ENCODE measurements around the gene SUSD5. TPM values are rescaled to one million over a fixed set of nuclear protein-coding genes. Genes with fewer than 3 reads are reported as not detected.

Gene SUSD5
- total RNA-seq, 1 experiment from 2014 or later: 1.2 TPM

DNA sequence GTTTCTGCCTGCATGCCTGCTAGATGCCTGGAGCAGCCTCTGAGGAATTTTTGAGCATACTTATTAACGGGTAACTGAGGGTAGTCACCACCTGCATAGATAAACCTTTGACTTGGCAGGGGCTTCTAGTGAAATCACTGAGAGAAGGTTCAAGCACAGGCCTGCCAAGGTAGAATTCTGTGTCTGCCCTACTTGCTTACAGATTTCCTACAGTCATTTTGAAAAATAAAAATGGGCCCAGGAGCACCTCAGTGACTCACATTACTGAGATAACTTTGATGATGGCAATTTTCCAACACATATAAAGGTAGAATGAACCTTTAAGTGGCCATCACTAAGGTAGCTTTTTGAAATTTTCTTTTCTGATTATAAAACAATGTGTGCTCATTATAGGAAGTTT lies 94.0 kb downstream of the SUSD5 start (continued):
- TF ChIP-seq, protein P1, sequence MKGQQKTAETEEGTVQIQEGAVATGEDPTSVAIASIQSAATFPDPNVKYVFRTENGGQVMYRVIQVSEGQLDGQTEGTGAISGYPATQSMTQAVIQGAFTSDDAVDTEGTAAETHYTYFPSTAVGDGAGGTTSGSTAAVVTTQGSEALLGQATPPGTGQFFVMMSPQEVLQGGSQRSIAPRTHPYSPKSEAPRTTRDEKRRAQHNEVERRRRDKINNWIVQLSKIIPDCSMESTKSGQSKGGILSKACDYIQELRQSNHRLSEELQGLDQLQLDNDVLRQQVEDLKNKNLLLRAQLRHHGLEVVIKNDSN (CRISPR knock-in tag; IDR thresholded peaks at IDR 0.05): no peak
- TF ChIP-seq, protein P2, sequence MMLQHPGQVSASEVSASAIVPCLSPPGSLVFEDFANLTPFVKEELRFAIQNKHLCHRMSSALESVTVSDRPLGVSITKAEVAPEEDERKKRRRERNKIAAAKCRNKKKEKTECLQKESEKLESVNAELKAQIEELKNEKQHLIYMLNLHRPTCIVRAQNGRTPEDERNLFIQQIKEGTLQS (CRISPR knock-in tag; conservative IDR thresholded peaks at IDR 0.05): no peak
- TF ChIP-seq ZNF396 (CRISPR knock-in tag; IDR thresholded peaks at IDR 0.05; ENCODE audit: borderline replicate concordance): no peak
- TF ChIP-seq SOX15 (CRISPR knock-in tag; IDR thresholded peaks at IDR 0.05): no peak

DNA sequence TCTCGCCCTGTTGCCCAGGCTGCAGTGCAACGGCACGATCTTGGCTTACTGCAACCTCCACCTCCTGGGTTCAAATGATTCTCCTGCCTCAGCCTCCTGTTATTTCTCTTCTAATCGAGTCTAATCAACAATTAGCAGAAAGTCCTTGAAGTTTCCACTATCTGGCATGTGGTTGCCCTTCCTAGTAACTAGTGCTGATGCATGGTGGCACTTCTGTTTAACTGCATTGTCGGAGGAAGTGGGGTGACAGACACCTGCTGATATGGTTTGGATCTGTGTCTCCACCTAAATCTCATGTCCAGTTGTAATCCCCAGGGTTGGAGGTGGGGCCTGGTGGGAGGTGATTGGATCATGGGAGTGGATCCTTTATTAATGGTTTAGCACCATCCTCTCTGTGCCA lies 95.6 kb downstream of the SUSD5 start:
- CTCF ChIA-PET: interaction anchor here (0.9 to 1.5 kb wide), 3 partner anchors 9 to 21 kb away, joined by 3 to 7 read pairs (median 5); no protein-coding TSS in a partner anchor
- TF ChIP-seq CBFB (CRISPR knock-in tag; IDR thresholded peaks at IDR 0.05; ENCODE audit: low read depth) (no peak), ZNF317 (CRISPR knock-in tag; IDR thresholded peaks at IDR 0.05; ENCODE audit: borderline replicate concordance, low read depth) (no peak), KAT7 (CRISPR knock-in tag; IDR thresholded peaks at IDR 0.05; ENCODE audit: borderline replicate concordance) (no peak), ZNF416 (CRISPR knock-in tag; IDR thresholded peaks at IDR 0.05) (no peak), PRRX2 (CRISPR knock-in tag; IDR thresholded peaks at IDR 0.05) (no peak), NFYB (CRISPR knock-in tag; conservative IDR thresholded peaks at IDR 0.05; ENCODE audit: low read depth) (no peak), TCF7 (CRISPR knock-in tag; IDR thresholded peaks at IDR 0.05; ENCODE audit: low read depth) (no peak), IRF2 (CRISPR knock-in tag; IDR thresholded peaks at IDR 0.05; ENCODE audit: borderline replicate concordance, low read depth) (no peak)
- TF ChIP-seq, protein P1 (CRISPR knock-in tag; IDR thresholded peaks at IDR 0.05): no peak
- TF ChIP-seq, protein P3, sequence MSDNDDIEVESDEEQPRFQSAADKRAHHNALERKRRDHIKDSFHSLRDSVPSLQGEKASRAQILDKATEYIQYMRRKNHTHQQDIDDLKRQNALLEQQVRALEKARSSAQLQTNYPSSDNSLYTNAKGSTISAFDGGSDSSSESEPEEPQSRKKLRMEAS (CRISPR knock-in tag; IDR thresholded peaks at IDR 0.05): no peak
- TF ChIP-seq, protein P4, sequence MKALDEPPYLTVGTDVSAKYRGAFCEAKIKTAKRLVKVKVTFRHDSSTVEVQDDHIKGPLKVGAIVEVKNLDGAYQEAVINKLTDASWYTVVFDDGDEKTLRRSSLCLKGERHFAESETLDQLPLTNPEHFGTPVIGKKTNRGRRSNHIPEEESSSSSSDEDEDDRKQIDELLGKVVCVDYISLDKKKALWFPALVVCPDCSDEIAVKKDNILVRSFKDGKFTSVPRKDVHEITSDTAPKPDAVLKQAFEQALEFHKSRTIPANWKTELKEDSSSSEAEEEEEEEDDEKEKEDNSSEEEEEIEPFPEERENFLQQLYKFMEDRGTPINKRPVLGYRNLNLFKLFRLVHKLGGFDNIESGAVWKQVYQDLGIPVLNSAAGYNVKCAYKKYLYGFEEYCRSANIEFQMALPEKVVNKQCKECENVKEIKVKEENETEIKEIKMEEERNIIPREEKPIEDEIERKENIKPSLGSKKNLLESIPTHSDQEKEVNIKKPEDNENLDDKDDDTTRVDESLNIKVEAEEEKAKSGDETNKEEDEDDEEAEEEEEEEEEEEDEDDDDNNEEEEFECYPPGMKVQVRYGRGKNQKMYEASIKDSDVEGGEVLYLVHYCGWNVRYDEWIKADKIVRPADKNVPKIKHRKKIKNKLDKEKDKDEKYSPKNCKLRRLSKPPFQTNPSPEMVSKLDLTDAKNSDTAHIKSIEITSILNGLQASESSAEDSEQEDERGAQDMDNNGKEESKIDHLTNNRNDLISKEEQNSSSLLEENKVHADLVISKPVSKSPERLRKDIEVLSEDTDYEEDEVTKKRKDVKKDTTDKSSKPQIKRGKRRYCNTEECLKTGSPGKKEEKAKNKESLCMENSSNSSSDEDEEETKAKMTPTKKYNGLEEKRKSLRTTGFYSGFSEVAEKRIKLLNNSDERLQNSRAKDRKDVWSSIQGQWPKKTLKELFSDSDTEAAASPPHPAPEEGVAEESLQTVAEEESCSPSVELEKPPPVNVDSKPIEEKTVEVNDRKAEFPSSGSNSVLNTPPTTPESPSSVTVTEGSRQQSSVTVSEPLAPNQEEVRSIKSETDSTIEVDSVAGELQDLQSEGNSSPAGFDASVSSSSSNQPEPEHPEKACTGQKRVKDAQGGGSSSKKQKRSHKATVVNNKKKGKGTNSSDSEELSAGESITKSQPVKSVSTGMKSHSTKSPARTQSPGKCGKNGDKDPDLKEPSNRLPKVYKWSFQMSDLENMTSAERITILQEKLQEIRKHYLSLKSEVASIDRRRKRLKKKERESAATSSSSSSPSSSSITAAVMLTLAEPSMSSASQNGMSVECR (CRISPR knock-in tag; IDR thresholded peaks at IDR 0.05; ENCODE audit: borderline replicate concordance): no peak

DNA sequence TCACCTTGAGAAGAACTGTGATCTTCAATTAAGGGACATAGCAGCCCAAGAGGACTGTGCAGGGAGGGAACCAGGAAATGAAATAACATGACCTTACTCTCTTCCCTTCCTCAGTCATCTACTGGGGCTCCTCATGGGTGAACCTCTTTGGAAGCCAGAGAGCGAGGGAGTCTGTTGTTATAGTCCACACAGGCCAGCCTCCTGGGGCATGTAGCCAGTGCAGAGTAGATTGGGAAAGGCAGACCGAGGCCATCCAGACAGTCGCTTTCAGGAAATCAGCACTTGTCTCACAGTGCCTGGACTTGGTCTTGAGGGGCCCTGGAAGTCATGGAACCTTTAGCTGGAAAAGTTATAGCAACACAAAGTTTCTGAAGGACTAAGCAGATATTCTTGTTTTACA lies 98.7 kb downstream of the SUSD5 start:
- Mint-ChIP-seq H3K9me3 (no peaks in the 10 kb centered on the region), H3K27ac (no peak overlapping the region), H3K4me1 (peaks cover 9% of the 10 kb centered on the region), H3K4me3 (no peak overlapping the region), H3K36me3 (peaks cover 32% of the 10 kb centered on the region), H3K27me3 (ENCODE audit: low read depth) (no peaks in the 10 kb centered on the region)
- DNase-seq (ENCODE audit: low spot score) (no peak), ATAC-seq (no peak)
- POLR2A ChIA-PET: no interaction called here
- CTCF ChIA-PET: no interaction called here
- TF ChIP-seq, protein P5, sequence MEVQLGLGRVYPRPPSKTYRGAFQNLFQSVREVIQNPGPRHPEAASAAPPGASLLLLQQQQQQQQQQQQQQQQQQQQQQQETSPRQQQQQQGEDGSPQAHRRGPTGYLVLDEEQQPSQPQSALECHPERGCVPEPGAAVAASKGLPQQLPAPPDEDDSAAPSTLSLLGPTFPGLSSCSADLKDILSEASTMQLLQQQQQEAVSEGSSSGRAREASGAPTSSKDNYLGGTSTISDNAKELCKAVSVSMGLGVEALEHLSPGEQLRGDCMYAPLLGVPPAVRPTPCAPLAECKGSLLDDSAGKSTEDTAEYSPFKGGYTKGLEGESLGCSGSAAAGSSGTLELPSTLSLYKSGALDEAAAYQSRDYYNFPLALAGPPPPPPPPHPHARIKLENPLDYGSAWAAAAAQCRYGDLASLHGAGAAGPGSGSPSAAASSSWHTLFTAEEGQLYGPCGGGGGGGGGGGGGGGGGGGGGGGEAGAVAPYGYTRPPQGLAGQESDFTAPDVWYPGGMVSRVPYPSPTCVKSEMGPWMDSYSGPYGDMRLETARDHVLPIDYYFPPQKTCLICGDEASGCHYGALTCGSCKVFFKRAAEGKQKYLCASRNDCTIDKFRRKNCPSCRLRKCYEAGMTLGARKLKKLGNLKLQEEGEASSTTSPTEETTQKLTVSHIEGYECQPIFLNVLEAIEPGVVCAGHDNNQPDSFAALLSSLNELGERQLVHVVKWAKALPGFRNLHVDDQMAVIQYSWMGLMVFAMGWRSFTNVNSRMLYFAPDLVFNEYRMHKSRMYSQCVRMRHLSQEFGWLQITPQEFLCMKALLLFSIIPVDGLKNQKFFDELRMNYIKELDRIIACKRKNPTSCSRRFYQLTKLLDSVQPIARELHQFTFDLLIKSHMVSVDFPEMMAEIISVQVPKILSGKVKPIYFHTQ (CRISPR knock-in tag; IDR thresholded peaks at IDR 0.05): no peak
- TF ChIP-seq ZNF263 (CRISPR knock-in tag; IDR thresholded peaks at IDR 0.05; ENCODE audit: low read depth): no peak
- TF ChIP-seq GABPB1 (CRISPR knock-in tag; IDR thresholded peaks at IDR 0.05): no peak
- TF ChIP-seq ZNF423 (CRISPR knock-in tag; IDR thresholded peaks at IDR 0.05): no peak
- TF ChIP-seq ESRRA (CRISPR knock-in tag; IDR thresholded peaks at IDR 0.05; ENCODE audit: borderline replicate concordance): no peak
- TF ChIP-seq, protein P6, sequence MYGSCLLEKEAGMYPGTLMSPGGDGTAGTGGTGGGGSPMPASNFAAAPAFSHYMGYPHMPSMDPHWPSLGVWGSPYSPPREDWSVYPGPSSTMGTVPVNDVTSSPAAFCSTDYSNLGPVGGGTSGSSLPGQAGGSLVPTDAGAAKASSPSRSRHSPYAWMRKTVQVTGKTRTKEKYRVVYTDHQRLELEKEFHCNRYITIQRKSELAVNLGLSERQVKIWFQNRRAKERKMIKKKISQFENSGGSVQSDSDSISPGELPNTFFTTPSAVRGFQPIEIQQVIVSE (CRISPR knock-in tag; IDR thresholded peaks at IDR 0.05; ENCODE audit: borderline replicate concordance): no peak
- TF ChIP-seq, protein P7, sequence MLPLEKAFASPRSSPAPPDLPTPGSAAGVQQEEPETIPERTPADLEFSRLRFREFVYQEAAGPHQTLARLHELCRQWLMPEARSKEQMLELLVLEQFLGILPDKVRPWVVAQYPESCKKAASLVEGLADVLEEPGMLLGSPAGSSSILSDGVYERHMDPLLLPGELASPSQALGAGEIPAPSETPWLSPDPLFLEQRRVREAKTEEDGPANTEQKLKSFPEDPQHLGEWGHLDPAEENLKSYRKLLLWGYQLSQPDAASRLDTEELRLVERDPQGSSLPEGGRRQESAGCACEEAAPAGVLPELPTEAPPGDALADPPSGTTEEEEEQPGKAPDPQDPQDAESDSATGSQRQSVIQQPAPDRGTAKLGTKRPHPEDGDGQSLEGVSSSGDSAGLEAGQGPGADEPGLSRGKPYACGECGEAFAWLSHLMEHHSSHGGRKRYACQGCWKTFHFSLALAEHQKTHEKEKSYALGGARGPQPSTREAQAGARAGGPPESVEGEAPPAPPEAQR (CRISPR knock-in tag; IDR thresholded peaks at IDR 0.05): no peak

More for the DNA sequence above, 95.6 kb downstream of the SUSD5 start:
- no peaks in the 10 kb centered on the region for H3K9me3 Mint-ChIP-seq
- H3K4me3 Mint-ChIP-seq: no peak overlapping the region
- DNase-seq (ENCODE audit: low spot score) (no peak), ATAC-seq (no peak)
- no peaks in the 10 kb centered on the region for H3K4me1 Mint-ChIP-seq
- no peak overlapping the region for H3K27ac Mint-ChIP-seq
- peaks cover 43% of the 10 kb centered on the region for H3K36me3 Mint-ChIP-seq
- POLR2A ChIA-PET: no interaction called here
- no peaks in the 10 kb centered on the region for H3K27me3 Mint-ChIP-seq (ENCODE audit: low read depth)
